Epithelial cell of prostate (primary cell): ENCODE data around the gene ADGB.
A peak's percentile ranks its signal among the peaks of the same experiment; 100 is the strongest.
"Not testable (repeated sequence)": the region's sequence is repeated elsewhere in the genome, so short reads cannot be mapped to it uniquely, and the experiment has no call there.

Source experiments
- DNase-seq: peaks from one replicate; pipeline ENCODE4 v3.0.0-alpha.2; 2011; ENCODE audit warnings: low read depth, low spot score
- H3K27ac ChIP-seq: fragments of 450-650 bp; 2 replicates; pipeline ENCODE4 v1.5.1; 2017; ENCODE audit warnings: mild to moderate bottlenecking

The ADGB gene

GRCh38 chr6:146739696-146740095 is 140.9 kb downstream of the ADGB start:
- DNase-seq: no peak
- H3K27ac ChIP-seq: no peak overlapping the region

DNA sequence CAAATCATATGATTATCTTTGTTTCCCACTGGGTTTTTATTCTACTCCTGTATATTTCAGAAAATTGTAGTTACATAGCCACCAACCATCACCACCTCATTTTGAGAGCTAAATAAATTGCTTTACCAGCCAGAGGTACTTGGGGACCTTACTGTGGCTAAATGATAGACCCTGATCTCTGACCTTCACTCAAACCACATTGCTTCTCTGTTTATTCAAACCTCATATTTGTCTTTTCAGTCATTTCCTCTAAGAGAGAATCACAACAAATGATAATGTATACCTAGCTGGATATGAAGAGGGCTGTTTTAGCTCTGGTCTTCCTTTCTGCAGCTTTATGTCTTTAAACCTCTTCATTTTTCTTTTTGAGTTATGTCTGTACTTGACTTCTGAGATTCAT is 142.8 kb downstream of the ADGB start:
- H3K27ac ChIP-seq: no peak overlapping the region
- no peak for DNase-seq

DNA sequence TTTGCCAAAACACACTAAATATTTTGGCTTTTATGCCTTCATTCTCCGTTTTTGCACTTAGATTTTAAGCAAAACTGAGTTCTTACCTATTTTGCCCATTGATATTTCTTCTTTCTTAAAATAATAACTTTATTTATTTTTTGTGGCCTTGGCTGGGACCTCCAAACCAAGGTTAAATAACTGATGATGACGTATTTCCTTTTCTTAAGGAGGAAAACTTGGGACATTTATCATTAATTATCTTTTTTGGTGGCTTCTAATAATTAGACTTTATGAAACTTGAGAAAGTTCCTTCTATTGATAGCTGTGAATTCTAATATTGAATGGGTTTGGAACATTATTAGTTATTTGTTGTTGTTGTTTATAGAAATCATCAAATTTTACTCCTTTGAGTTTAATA is 154.5 kb downstream of the ADGB start:
- no peak overlapping the region for H3K27ac ChIP-seq
- DNase-seq: no peak

DNA sequence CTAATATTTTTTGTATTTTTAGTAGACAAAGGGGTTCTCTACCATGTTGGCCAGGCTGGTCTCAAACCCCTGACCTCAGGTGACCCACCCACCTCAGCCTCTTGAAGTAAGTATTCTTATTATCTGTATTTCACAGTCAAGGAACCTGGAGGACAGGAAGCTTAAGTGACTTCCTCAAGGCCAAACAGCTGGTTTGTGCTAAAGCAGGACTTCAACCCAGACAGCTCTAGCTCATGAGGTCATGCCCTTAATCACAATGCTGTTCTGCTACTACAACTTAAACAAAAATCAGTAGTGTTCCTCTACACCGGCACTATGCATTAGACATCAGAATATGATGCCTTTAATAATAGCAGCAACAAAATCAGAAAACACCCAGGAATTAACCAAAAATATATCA is 168.9 kb downstream of the ADGB start:
- DNase-seq: no peak
- H3K27ac ChIP-seq: no peak overlapping the region

- no peak for DNase-seq
These were observed 169.9 kb downstream of the ADGB start for GRCh38 chr6:146768722-146769121.

DNA sequence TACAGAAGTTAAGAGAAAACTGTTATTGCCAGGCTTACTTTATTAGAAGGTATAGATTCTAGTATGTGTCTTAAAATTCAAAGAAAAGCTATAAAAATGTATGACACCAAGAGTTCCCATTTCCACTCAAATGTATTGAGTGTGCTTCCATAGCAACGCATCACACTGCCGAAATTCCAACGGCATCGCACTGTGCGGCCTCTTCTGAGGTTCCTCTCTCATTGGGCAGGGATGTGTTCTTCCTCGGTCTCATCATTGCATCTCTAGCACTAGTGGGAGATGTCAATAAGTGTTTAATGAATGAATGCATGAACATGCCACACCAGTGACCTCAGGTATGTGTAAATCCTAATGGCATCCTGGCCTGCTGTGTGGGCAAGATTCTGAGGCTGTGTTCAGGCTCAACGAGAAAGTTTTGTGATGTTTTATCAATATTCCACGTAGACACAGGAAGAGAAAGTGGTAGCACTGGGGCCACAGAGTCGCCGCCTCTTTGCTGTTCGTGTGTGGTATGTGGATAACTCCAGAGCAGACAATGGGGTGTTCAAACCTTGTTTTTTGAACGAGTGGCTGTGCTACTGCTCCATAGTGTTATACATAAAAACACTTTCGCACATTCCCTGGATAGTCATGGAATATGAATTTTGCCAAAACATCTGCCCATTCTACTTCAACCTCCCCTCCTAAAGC is 171.6 kb downstream of the ADGB start:
- no peak overlapping the region for H3K27ac ChIP-seq
- no peak for DNase-seq

More at GRCh38 chr6:146768722-146769121, 169.9 kb downstream of the ADGB start:
- no peak overlapping the region for H3K27ac ChIP-seq

DNA sequence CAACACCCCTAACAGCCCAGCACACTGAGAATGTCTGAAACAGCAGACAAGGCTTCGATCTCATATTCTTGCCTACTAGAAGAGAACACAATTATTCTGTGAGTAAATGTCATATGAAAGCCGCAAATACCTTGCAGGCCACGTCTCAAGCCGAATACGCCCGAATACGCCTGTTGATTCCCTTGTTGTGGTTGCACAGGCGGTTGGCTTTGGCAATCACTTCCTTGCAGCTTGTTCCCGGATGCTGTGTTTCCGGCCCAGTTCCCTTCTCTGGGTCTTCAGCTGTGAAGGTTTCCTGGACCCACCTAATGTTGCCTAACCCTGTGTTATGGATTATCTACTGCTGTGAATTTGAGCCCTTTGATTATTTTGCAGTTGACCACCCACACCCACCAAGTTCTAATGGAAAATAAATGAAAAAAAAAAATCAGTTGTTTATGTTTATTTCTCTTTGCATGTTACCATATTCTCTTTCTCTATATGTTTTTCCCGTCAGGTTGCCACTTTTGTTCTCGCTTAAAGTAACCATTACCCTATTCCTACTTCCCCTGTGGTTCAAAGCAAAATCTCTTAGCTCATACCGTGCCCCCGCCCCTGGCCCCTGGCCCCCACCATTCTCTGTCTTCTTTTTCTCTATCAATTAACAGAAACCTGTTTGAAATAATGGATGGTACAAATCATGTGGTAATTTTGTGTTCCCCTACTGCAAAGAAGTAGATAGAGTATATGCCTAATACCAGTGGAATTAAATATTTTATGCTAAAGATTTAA is 172.4 kb downstream of the ADGB start:
- no peak overlapping the region for H3K27ac ChIP-seq
- DNase-seq: no peak

GRCh38 chr6:146775220-146775619 is 176.4 kb downstream of the ADGB start:
- no peak for DNase-seq
- no peak overlapping the region for H3K27ac ChIP-seq

DNA sequence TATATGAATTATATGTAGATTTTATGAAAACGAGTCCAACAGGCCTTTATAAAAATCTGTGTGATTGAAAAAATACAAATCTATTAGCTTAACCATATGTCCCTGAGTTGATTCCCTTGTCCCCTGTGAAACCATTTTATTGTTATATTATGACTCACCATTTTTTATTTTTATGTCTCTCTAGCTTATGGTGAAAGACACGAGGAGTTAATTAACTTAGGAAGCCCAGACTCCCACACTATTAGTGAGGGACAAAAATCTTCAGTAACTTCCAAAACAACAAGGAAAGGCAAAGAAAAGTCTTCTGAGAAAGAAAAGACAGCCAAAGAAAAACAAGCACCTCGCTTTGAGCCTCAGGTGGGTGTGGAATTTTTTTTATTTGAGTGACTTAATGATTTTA is 183.1 kb downstream of the ADGB start:
- DNase-seq: no peak
- no peak overlapping the region for H3K27ac ChIP-seq

DNA sequence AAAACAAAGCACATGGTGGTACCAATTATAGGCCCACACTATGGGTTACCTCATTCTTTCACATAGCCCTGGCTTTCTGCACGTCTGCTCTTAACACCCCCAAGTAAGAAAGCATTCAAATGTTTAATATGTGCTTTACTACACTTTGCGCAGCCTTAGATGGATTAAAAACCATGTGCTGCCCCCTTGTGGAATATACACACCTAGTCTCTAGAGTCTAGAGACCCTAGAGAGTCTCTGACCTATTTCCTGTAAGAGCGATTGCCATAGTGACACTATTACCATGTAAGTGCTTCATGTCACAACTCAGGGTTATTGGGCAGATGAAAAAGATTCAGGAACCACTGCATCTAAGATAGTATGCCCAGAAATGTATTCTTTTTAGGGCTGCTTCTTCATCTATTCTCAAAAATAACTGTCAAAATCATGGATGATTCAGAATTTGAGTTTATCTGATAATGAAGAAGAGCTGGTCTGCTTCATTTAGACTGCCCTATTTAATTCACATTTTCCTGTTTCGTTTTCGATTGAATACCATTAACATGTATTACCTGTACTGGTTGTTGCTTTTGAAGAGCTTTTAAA is 186.3 kb downstream of the ADGB start:
- no peak overlapping the region for H3K27ac ChIP-seq
- DNase-seq: no peak

- DNase-seq: no peak
These were observed 189.2 kb downstream of the ADGB start for GRCh38 chr6:146787876-146788508.

GRCh38 chr6:146790561-146791091 is 191.9 kb downstream of the ADGB start:
- peak; percentile 16 for DNase-seq
- H3K27ac ChIP-seq: no peak overlapping the region

More at GRCh38 chr6:146787876-146788508, 189.2 kb downstream of the ADGB start:
- H3K27ac ChIP-seq: no peak overlapping the region

DNA sequence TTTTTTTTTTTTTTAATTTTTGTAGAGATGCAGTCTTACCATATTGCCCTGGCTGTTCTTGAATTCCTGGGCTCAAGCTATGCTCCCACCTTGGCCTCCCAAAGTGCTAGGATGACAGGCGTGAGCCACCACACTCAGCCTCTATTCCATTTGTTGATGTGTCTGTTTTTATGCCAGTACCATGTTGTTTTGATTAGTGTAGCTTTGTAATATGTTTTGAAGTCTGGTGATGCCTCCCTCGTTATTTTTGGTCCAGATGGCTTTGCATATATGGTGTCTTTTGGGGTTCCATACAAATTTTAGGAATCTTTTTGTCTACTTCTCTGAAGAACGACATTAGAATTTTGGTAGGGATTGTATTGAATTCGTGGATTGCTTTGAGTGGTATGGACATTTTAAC is 193.2 kb downstream of the ADGB start:
- DNase-seq: no peak
- no peak overlapping the region for H3K27ac ChIP-seq

- H3K27ac ChIP-seq, DNase-seq: not testable (repeated sequence)
These were observed 194.4 kb downstream of the ADGB start for GRCh38 chr6:146793218-146793617.

DNA sequence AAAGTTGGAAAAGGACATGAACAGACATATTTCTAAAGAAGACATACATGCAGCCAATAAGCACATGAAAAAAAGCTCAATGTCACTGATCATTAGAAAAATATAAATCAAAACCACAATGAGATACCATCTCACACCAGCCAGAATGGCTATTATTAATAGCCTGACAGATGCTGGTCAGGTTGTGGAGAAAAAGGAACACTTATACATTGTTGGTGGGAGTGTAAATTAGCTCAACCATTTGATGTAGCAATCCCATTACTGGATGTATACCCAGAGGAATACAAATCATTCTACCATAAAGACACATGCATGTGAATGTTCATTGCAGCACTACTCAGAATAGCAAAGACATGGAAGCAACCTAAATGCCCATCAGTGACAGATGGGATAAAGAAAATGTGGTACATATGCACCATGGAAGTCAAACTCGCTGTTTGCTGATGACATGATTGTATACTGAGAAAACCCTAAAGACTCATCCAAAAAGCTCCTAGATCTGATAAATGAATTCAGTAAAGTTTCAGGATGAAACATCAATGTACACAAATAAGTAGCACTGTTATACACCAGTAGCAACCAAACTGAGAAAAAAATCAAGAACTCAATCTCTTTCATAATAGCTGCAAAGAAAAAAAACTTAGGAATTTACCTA is 196.8 kb downstream of the ADGB start:
- DNase-seq: no peak
- H3K27ac ChIP-seq: no peak overlapping the region

DNA sequence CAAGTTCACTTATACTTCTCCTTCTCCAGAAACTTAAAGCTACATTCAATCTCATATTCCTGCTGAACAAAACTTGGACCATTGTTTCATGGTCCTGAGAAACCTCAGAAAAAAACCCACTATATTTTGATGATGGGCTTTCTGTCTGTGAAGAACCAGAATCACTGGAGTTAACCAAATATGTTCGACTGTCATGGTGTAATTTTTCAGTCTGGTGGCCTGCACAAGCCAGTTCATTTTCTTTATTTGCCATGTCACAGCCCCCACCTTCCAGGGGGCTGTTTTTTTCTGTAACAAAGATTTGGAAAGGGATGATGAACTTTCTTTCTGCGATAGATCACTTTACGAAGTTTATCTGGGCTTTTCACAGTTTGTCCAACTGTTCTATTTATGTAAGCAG is 204.4 kb downstream of the ADGB start:
- H3K27ac ChIP-seq, DNase-seq: not testable (repeated sequence)

GRCh38 chr6:146803601-146804000 is 204.8 kb downstream of the ADGB start:
- no peak overlapping the region for H3K27ac ChIP-seq

GRCh38 chr6:146805546-146806325 is 207.0 kb downstream of the ADGB start:
- no peak for DNase-seq
- no peak overlapping the region for H3K27ac ChIP-seq

More at GRCh38 chr6:146803601-146804000, 204.8 kb downstream of the ADGB start:
- no peak for DNase-seq

- H3K27ac ChIP-seq, DNase-seq: not testable (repeated sequence)
These were observed 210.2 kb downstream of the ADGB start for GRCh38 chr6:146809014-146809413.
